ENCODE data around the gene SS18L1.

The SS18L1 gene

DNA sequence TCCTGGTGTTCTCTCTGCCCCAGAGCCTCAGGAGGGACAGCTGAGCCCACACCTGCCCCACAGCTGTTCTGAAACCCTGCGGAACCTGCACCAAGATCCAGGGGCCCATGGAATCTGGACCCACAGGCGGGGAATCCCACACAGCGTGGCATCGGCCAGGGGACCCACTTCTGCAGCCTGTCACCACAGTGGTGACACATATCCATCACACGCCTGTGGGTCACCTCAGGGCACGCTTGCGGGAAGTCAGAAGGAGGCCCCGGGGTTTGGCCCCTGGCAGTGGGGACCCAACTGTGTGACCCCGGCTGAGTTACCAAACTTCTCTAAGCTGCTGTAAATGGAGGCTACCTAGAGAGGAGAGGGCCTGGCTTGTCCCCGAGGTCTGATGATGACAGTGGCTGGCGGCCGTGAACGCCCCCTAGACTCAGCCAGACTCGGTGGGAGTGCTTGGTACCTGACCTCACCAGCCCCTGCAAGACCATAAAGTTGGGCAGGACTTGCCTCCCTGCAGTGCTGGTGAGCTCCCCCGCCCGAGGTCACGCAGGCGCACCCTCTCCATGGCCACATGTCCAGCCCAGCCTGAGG lies 78.8 kb downstream of the SS18L1 start:
- TF ChIP-seq, protein P1, sequence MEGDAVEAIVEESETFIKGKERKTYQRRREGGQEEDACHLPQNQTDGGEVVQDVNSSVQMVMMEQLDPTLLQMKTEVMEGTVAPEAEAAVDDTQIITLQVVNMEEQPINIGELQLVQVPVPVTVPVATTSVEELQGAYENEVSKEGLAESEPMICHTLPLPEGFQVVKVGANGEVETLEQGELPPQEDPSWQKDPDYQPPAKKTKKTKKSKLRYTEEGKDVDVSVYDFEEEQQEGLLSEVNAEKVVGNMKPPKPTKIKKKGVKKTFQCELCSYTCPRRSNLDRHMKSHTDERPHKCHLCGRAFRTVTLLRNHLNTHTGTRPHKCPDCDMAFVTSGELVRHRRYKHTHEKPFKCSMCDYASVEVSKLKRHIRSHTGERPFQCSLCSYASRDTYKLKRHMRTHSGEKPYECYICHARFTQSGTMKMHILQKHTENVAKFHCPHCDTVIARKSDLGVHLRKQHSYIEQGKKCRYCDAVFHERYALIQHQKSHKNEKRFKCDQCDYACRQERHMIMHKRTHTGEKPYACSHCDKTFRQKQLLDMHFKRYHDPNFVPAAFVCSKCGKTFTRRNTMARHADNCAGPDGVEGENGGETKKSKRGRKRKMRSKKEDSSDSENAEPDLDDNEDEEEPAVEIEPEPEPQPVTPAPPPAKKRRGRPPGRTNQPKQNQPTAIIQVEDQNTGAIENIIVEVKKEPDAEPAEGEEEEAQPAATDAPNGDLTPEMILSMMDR (IDR thresholded peaks at IDR 0.05; ENCODE audit: low read depth, low read length) = no peak
- DNase-seq (ENCODE audit: extremely low read depth, low read depth) = no peak

DNA sequence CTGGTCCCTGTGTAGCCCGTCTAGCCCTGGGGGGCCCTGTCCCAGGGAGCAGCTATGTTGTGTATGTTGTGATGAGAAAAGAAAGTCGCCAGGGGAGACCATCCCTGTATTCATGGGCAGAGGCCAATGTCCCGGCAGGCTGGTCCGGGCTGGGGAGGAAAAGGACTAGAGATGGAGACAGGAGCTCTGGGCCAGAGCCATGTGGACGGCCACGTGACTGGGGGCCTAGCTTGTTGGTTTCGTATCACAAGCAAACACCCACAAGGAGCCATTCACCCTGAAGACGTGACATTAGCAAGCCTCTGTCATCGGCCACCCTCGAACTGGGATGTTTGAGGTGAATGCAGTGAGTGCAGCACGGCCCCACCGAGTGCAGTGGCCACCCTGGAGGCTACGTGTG lies 79.4 kb downstream of the SS18L1 start:
- TF ChIP-seq, protein P1 (IDR thresholded peaks at IDR 0.05; ENCODE audit: low read depth, low read length) = no peak
- no peak for DNase-seq (ENCODE audit: extremely low read depth, low read depth)

DNA sequence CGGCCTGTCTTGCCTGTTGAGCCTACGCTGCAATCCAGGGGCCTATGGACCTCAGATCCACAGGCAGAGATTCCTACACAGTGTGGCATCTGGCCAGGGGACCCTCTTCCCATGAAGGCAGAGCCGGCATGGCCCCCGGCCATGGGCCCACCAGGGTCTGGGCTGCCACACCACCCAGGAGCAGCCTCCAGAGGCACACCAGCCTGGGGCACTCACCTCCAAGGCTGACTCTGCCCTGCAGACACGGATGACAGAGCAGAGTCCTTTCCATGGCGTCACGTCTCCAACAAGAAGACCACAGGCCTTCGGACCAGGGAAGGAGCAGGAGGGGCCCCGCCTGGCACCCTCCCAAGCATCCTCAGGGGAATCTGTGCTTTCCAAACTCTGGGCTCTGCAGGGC lies 80.0 kb downstream of the SS18L1 start:
- TF ChIP-seq, protein P1 (IDR thresholded peaks at IDR 0.05; ENCODE audit: low read depth, low read length) = no peak
- DNase-seq (ENCODE audit: extremely low read depth, low read depth) = no peak

DNA sequence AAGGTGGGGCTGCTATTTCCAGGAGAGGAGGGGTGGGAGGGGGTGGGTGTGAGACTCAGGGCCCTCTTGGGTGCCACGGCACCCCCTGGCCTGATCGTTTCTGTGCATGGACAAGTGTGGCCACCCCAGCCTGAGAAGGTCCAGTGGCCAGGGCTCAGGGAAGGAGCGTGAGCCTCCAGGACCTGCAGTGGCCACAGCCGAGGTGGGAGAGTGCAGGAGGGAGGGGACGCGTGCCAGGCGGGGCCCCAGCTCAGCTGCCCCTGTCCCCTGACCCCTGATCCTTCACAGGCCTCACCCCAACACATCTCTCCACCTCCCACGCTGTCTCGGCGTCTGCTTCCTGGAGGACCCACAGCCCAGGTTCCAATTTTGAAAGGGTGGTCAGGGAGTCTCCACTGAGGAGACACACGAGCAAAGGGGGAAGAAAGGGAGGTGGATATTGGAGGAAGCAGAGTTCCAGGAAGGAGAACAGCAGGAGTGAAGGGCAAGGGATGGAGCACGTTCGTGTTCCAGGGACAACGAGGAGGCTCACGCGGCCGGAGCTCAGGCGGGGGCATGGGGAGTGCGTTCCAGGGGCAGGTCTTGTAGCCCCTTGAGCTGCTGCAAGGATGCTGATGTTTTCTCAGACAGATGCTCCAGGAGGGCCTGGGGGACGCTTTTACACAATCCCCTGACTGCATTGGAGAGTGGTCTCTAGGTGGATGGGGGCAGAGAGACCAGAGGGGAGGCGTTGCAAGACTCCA lies 80.7 kb downstream of the SS18L1 start:
- no peak for DNase-seq (ENCODE audit: extremely low read depth, low read depth)
- TF ChIP-seq, protein P1 (IDR thresholded peaks at IDR 0.05; ENCODE audit: low read depth, low read length) = no peak

DNA sequence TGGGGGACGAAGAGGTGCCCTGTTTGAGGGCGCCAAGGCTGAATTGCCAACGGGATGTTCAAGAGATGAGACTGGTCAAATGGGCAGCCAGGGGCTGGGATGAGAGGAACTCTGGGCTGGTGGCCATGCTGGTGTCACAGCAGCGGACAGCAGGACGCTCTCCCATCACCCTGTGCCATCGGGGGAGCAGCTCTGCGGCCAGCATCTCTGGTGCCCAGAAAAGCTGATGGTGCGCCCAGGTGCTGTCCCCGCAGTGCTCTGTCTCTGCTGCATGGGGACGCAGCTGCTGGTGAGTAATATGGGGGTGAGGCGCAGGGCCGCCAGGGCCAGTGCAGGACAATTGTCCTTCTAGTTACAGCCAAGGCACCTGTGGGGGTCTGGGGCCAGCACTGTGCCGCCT lies 81.5 kb downstream of the SS18L1 start:
- TF ChIP-seq, protein P1 (IDR thresholded peaks at IDR 0.05; ENCODE audit: low read depth, low read length) = no peak
- DNase-seq (ENCODE audit: extremely low read depth, low read depth) = no peak

DNA sequence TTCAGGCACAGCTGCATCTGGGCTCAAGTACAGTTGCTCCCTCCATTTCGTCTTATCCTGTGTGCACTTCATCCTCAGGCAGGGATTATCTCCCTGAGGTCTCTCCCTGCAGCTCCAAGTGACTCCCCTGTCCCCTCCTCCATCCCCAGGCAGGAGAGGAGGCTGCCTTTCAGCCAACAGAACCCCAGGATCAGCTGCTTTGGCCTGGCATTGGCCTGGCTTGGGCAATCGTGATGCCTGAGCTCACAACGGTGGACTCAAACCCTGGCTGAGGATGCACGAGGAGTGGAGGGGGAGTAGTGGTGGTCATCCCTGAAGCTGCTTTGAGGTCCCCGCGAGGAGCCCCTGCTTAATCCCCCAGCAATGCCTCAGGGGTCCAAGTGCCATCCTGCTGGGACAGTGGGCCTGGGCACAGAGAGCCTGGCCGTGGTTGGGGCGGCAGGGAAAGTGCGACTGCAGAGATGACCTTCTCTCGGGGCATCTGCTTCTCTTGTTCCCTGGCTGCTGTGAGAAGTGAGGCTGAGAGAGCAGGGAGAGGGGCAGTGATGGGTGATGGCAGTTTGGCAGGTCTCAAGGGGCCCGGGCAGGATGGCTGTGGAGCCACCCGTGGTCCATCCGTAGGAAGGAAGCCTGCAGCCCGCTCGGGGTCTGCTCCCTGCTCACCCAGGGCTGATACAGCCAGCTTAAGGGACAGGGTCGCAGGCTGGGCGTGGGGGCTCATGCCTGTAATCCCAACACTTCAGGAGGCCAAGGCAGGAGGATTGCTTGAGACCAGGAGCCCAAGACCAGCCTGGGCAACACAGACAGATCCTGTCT lies 82.5 kb downstream of the SS18L1 start:
- TF ChIP-seq, protein P1 (IDR thresholded peaks at IDR 0.05; ENCODE audit: low read depth, low read length) = no peak
- DNase-seq (ENCODE audit: extremely low read depth, low read depth) = no peak
